Measurements from ENCODE around the gene AZIN2.

GRCh38 chr1:33087677-33088076 is 6.7 kb downstream of the AZIN2 start:
- TF ChIP-seq CTCF (IDR thresholded peaks at IDR 0.05; ENCODE audit: insufficient read depth, low read length, poor library complexity, severe bottlenecking) (no peak), EZH2phosphoT487 (conservative IDR thresholded peaks at IDR 0.05; ENCODE audit: low read length) (no peak)

Measured in SU-DHL-6 (cell line).